ENCODE results near the gene TMEM255B. TPM values are rescaled to one million over a fixed set of nuclear protein-coding genes. Genes with fewer than 3 reads are reported as not detected.

The TMEM255B gene
- total and polyA plus RNA-seq, 5 donors, result 6.2 to 9.9 (median 8.8) TPM

DNA sequence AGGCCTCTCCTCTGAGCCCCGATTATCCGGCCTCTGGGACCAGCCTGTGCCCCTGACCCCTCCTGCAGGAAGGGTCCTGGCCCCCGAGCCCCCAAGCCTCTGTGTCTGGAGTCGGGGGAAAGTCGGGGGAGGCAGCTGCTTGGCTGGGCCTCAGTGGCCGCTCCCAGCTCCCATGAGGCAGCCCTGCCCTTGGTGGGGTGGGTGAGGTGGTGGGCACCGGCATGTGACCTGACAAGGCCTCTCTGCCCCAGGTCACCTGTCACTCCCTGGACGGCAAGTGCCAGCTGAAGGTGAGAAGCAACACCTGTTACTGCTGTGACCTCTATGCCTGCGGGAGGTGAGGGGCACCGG lies 41.5 kb downstream of the TMEM255B start:
- H3K27ac ChIP-seq (ENCODE audit: low read length), result no peak overlapping the region
- H3K9me3 ChIP-seq (ENCODE audit: control insufficient read depth, low read length), result no peaks in the 10 kb centered on the region
- DNase-seq, result peak in 1 of 3 donors; percentile 34
- H3K27me3 ChIP-seq (ENCODE audit: control insufficient read depth, insufficient read depth), result no peaks in the 10 kb centered on the region
- peaks cover 2% of the 10 kb centered on the region for H3K4me1 ChIP-seq (ENCODE audit: control insufficient read depth, insufficient read depth, low read length)
- intact Hi-C loops (cut with DNase I), result no loop called here
- WGBS, result 87% methylated on average over 10 of the region's 10 CpGs
- no peak for ATAC-seq
- no peak overlapping the region for H3K4me3 ChIP-seq (ENCODE audit: low read length)

DNA sequence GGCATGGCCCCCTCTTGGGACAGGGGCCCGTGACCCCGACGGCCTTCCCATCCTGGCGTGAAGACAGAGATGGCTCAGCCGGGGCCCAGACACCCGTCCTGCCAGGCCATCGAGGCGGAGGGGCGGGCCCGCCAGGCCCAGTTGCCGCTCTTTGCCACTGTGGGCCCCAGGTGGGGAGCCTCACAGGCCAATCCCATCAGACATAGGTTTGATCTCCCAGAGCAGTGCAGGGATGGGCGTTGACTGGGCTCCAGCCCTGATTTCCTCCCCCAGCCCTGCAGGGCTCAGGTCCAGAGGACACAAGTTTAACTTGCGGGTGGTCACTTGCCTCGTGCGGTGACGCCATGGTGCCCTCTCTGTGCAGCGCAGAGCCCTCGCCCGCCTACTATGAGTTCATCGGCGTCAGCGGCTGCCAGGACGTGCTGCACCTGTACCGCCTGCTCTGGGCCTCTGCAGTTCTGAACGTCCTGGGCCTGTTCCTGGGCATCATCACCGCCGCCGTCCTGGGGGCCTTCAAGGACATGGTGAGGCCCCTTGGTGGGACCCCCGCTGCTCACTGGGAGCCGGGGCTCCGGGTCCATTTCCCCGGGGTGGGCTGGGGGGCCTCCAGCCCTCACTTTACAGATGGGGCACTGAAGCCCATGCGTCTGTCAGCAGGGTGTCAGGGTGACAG lies 42.4 kb downstream of the TMEM255B start:
- DNase-seq, result peak in 1 of 3 donors; percentile 49
- WGBS, result 89% methylated on average over 33 of the region's 33 CpGs
- ATAC-seq, result no peak
- Histone ChIP-seq H3K4me1 (ENCODE audit: control insufficient read depth, insufficient read depth, low read length) (peaks cover 2% of the 10 kb centered on the region), H3K27ac (ENCODE audit: low read length) (no peak overlapping the region), H3K27me3 (ENCODE audit: control insufficient read depth, insufficient read depth) (no peaks in the 10 kb centered on the region), H3K9me3 (ENCODE audit: control insufficient read depth, low read length) (no peaks in the 10 kb centered on the region), H3K4me3 (ENCODE audit: low read length) (no peak overlapping the region)
- intact Hi-C loops (cut with DNase I), result no loop called here

DNA sequence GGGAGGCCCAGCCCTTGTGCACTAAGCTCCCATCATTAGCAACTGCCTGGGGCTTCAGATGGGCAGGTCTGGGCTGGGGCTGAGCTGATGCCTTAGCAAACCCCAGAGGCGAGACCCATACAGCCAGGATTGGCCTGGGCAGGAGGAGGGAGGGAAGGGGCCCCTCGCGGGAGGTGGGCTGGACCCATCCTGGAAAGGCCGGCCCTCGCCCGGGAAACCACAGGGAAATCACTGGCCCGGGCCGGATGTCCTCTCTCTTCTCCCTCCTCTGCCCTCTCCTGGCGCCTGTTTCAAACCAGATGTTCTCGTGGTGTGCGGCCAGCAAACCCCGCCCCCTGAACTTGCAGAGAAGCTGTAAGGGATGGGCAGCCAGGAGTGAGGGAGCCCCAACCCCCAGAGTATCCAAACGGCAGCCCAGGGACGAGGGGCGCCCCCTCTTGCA lies 43.1 kb downstream of the TMEM255B start:
- Histone ChIP-seq H3K4me3 (ENCODE audit: low read length) (no peak overlapping the region), H3K4me1 (ENCODE audit: control insufficient read depth, insufficient read depth, low read length) (peaks cover 2% of the 10 kb centered on the region), H3K27ac (ENCODE audit: low read length) (no peak overlapping the region), H3K9me3 (ENCODE audit: control insufficient read depth, low read length) (no peaks in the 10 kb centered on the region), H3K27me3 (ENCODE audit: control insufficient read depth, insufficient read depth) (no peaks in the 10 kb centered on the region)
- DNase-seq, result peak; percentile 73 to 89 (median 86)
- peak; percentile 66 to 74 for ATAC-seq
- 16% methylated on average over 15 of the region's 15 CpGs for WGBS
- intact Hi-C loops (cut with DNase I), result no loop called here

DNA sequence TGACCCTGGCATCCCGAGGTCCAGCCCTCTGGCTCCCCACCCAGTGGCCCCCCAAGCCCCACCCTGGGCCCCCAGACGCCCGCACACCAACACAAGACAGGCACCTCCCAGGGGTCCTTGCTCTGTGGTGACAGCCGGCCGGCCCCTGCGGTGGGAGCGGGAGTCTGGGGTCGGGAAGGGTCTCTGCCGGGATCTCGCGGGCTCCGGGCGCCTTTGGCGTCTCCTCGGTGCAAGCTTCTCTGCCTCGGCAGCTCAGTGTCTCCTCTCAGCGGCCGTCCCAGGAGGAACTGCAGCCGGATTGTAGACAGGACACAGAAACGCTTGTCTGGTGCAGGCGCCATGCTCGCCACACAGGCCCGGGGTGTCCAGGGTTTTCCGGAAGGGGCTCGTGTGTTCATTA lies 43.7 kb downstream of the TMEM255B start:
- H3K27me3 ChIP-seq (ENCODE audit: control insufficient read depth, insufficient read depth), result no peaks in the 10 kb centered on the region
- no peak for ATAC-seq
- H3K9me3 ChIP-seq (ENCODE audit: control insufficient read depth, low read length), result no peaks in the 10 kb centered on the region
- 66% methylated on average over 25 of the region's 25 CpGs for WGBS
- DNase-seq, result peak in 1 of 3 donors; percentile 49
- intact Hi-C loops (cut with DNase I), result no loop called here
- H3K27ac ChIP-seq (ENCODE audit: low read length), result no peak overlapping the region
- H3K4me3 ChIP-seq (ENCODE audit: low read length), result no peak overlapping the region
- H3K4me1 ChIP-seq (ENCODE audit: control insufficient read depth, insufficient read depth, low read length), result peaks cover 2% of the 10 kb centered on the region

DNA sequence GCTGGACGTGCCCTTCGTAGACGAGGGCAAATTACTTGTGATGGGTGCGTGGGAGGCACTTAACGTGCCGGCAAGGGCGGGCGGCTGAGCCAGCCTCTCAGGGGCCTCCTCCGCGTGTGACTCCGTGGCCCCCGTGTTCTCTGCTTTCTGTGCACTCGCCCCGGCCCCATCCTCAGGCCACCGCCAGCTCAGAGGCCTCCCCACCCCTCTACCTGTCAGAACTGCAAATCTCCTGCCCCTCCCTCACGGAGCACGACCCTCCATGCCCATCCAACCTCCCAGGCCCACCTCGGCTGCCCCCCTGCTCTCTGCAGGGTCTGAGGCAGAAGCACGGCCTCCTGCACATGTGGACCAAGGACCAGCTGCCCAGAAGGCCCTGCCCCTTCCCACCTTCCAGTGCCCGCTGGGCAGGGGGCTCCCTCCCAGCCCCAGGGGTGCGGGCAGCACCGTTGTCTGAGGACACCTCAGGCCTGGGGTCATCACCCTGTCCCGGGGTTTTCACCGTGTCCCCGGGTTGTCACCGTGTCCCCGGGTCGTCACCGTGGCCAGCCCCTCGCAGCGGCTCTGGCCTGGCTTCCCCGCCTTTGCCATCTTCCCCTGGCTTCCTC lies 44.5 kb downstream of the TMEM255B start:
- 84% methylated on average over 32 of the region's 32 CpGs for WGBS
- no peak overlapping the region for H3K4me3 ChIP-seq (ENCODE audit: low read length)
- no peaks in the 10 kb centered on the region for H3K27me3 ChIP-seq (ENCODE audit: control insufficient read depth, insufficient read depth)
- intact Hi-C loops (cut with DNase I), result no loop called here
- DNase-seq (peak in 1 of 3 donors; percentile 44), ATAC-seq (no peak)
- H3K4me1 ChIP-seq (ENCODE audit: control insufficient read depth, insufficient read depth, low read length), result peaks cover 2% of the 10 kb centered on the region
- no peaks in the 10 kb centered on the region for H3K9me3 ChIP-seq (ENCODE audit: control insufficient read depth, low read length)
- no peak overlapping the region for H3K27ac ChIP-seq (ENCODE audit: low read length)

DNA sequence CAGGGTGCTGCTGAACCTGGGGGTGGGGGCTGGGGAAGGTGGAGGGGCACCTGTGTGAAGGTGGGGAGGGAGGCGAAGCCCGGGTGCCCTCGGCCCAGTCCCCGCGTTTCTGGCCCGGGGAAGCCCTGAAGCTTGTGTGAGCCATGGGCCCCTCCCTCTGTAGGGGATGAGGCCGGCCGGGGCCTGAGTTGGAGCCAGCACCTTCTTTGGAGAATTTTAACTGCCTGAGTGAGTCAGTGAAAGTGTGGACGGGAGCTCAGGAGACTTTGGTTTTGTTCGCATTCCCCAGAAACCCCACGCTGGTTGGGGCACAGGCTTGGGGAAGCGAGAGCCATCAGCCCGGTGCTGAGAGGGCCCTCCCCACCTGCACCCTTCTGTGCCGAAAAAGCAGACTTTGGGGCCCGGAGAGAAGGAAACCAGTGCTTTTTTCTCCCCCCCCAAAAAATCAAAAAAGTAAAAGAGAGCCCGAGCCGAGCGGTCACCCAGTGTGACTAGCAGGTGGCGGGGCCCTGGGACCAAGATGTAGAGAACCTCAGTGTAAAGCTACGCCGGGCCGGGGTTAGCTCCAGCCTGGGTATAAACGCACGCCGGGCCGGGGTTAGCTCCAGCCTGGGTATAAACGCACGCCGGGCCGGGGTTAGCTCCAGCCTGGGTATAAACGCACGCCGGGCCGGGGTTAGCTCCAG lies 45.1 kb downstream of the TMEM255B start:
- intact Hi-C loops (cut with DNase I), result no loop called here
- no peak overlapping the region for H3K27ac ChIP-seq (ENCODE audit: low read length)
- no peaks in the 10 kb centered on the region for H3K27me3 ChIP-seq (ENCODE audit: control insufficient read depth, insufficient read depth)
- ATAC-seq (no peak), DNase-seq (no peak)
- peaks cover 2% of the 10 kb centered on the region for H3K4me1 ChIP-seq (ENCODE audit: control insufficient read depth, insufficient read depth, low read length)
- no peaks in the 10 kb centered on the region for H3K9me3 ChIP-seq (ENCODE audit: control insufficient read depth, low read length)
- H3K4me3 ChIP-seq (ENCODE audit: low read length), result no peak overlapping the region
- WGBS, result 91% methylated on average over 34 of the region's 34 CpGs

DNA sequence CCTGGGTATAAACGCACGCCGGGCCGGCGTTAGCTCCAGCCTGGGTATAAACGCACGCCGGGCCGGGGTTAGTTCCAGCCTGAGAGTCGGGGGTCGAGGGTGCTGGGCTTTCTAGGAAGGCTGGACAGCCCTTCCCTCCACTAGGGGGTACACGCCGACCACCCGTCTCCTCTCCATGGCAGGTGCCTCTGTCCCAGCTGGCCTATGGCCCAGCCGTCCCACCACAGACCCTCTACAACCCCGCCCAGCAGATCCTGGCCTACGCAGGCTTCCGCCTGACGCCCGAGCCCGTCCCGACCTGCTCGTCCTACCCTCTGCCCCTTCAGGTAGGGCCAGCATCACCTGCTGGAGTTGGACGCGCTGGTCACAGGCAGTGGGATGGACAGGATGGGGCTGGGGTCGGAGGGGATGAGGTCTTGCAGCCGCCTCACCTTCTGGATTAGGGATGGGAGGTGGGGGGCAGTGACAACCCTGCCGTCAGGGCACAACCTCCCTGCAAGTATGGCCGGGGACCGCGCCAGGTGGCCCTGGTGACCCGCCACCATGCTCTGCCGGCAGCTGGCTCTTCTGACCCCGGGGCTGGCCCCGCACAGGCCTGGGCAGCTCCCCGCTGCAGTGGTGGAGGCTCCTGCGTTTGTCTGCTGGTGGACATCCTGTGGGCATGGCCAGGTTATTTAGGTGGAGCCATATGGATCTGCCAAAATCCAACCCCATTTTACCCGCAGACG lies 45.8 kb downstream of the TMEM255B start:
- H3K9me3 ChIP-seq (ENCODE audit: control insufficient read depth, low read length), result no peaks in the 10 kb centered on the region
- ATAC-seq, result no peak
- no peaks in the 10 kb centered on the region for H3K27me3 ChIP-seq (ENCODE audit: control insufficient read depth, insufficient read depth)
- H3K4me1 ChIP-seq (ENCODE audit: control insufficient read depth, insufficient read depth, low read length), result peaks cover 2% of the 10 kb centered on the region
- no peak overlapping the region for H3K4me3 ChIP-seq (ENCODE audit: low read length)
- intact Hi-C loops (cut with DNase I), result no loop called here
- 91% methylated on average over 39 of the region's 39 CpGs for WGBS
- peak in 2 of 3 donors; percentile 40 to 49 for DNase-seq
- H3K27ac ChIP-seq (ENCODE audit: low read length), result no peak overlapping the region

DNA sequence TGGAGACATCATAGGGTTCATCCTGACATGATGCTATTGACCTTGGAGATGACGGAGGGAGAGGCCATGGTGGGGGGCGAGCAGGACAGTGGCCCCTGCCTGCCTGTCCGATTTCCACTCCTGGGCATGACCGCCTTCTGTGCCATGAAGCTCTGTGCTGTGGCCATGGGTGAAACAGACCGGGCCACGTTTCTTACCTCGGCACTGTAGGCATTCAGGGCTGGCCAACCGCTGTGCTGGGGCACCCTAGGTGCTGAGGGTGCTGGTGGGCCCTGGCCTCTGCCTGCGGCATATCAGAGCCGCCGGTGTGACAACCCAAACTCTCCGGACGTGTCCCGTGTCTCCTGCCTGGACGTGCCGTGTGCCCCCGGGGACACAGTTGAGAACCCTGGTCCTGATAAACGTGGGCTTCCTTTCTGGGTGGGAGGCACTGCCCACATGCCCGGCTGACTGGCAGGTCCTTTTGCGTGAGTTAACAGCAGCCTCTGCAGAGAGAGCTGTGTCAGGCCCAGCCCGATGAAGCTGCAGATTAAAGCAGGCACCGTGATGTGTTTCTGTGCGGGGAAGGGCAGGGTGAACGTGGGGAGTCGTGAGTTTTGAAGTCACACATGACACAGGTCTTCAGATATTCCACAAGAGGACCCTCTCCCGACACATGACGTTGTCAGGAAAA lies 46.5 kb downstream of the TMEM255B start:
- H3K4me1 ChIP-seq (ENCODE audit: control insufficient read depth, insufficient read depth, low read length), result peaks cover 2% of the 10 kb centered on the region
- WGBS, result 93% methylated on average over 27 of the region's 27 CpGs
- intact Hi-C loops (cut with DNase I), result no loop called here
- H3K27ac ChIP-seq (ENCODE audit: low read length), result no peak overlapping the region
- no peak overlapping the region for H3K4me3 ChIP-seq (ENCODE audit: low read length)
- H3K9me3 ChIP-seq (ENCODE audit: control insufficient read depth, low read length), result no peaks in the 10 kb centered on the region
- H3K27me3 ChIP-seq (ENCODE audit: control insufficient read depth, insufficient read depth), result no peaks in the 10 kb centered on the region
- DNase-seq (peak in 2 of 3 donors; percentile 40 to 45), ATAC-seq (no peak)

DNA sequence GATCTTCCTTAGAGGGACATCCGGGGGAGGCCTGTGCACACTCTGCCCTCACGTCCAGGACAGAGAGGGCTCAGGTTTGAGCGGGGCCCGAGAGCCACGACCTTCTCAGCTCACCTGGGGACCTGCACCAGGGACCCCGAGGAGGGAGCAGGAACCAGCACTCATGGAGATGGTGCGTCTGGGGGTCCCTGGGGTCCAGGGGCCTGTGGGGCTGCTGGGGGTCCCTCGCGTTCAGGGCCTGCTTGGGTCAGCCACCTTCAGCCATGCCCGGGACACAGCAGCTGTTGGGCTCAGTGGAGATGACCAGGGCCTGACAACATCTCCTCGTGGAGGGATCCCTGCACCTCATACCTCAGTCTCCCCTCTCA lies 47.1 kb downstream of the TMEM255B start:
- intact Hi-C loops (cut with DNase I), result no loop called here
- WGBS, result 94% methylated on average over 11 of the region's 11 CpGs
- peak in 2 of 3 donors; percentile 16 to 40 for DNase-seq
- H3K27me3 ChIP-seq (ENCODE audit: control insufficient read depth, insufficient read depth), result no peaks in the 10 kb centered on the region
- ATAC-seq, result no peak
- H3K4me1 ChIP-seq (ENCODE audit: control insufficient read depth, insufficient read depth, low read length), result peaks cover 2% of the 10 kb centered on the region
- H3K4me3 ChIP-seq (ENCODE audit: low read length), result no peak overlapping the region
- no peak overlapping the region for H3K27ac ChIP-seq (ENCODE audit: low read length)
- H3K9me3 ChIP-seq (ENCODE audit: control insufficient read depth, low read length), result no peaks in the 10 kb centered on the region

DNA sequence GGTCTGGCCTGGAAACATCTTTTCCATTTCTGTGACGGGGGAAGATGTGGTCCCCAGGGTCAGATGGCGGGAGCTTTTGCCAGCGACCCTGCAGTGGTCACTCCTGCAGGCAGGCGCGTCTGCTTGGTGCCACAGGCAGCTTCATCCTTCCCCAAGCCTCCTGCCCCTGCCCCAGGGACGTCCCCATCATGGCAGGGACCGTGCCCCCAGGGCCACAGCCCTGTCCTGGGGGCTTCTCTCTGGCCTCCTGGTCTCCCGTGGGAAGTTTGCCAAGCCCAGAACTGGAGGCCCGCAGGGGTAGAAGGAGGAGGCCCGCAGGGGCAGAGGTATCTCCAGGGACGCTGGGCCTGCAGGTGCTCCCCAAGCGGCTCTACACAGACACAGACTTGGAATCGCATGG lies 47.5 kb downstream of the TMEM255B start:
- H3K9me3 ChIP-seq (ENCODE audit: control insufficient read depth, low read length), result no peaks in the 10 kb centered on the region
- no peak overlapping the region for H3K4me3 ChIP-seq (ENCODE audit: low read length)
- H3K27me3 ChIP-seq (ENCODE audit: control insufficient read depth, insufficient read depth), result no peaks in the 10 kb centered on the region
- ATAC-seq (no peak), DNase-seq (peak in 2 of 3 donors; percentile 32 to 33)
- no peak overlapping the region for H3K27ac ChIP-seq (ENCODE audit: low read length)
- peaks cover 2% of the 10 kb centered on the region for H3K4me1 ChIP-seq (ENCODE audit: control insufficient read depth, insufficient read depth, low read length)
- intact Hi-C loops (cut with DNase I), result no loop called here
- WGBS, result 93% methylated on average over 13 of the region's 13 CpGs

Measured in right cardiac atrium (tissue), 5 donors.